Pons (tissue), 1 donor: ENCODE data around the gene PANX3.
"Not testable (repeated sequence)": the region's sequence is repeated elsewhere in the genome, so short reads cannot be mapped to it uniquely, and the experiment has no call there.

ENCODE experiments used
- DNase-seq: peaks from one replicate; pipeline ENCODE4 v3.0.0-alpha.2; 2016; ENCODE audit warnings: low spot score

Gene PANX3

GRCh38 chr11:124611064-124611463, at the start of gene PANX3:
Gene PANX3 (plus strand): TSS chr11:124611428. CDS start chr11:124611557, 129 bp downstream.
- DNase-seq: no peak

GRCh38 chr11:124569697-124570096, 41.5 kb upstream of the PANX3 start, which contains the start of gene OR8A1:
Gene OR8A1 (plus strand): TSS chr11:124569997. CDS start chr11:124570120, 123 bp downstream.
- DNase-seq: no peak

GRCh38 chr11:124570160-124570559, 41.1 kb upstream of the PANX3 start:
- no peak for DNase-seq

- DNase-seq: no peak
Measured at GRCh38 chr11:124577716-124578427, 33.4 kb upstream of the PANX3 start.

GRCh38 chr11:124578761-124579160, 32.5 kb upstream of the PANX3 start:
- no peak for DNase-seq

GRCh38 chr11:124581817-124582216, 29.4 kb upstream of the PANX3 start:
- no peak for DNase-seq

GRCh38 chr11:124582565-124582964, 28.7 kb upstream of the PANX3 start:
- no peak for DNase-seq

GRCh38 chr11:124583781-124584180, 27.4 kb upstream of the PANX3 start:
- no peak for DNase-seq

- no peak for DNase-seq
Measured at GRCh38 chr11:124584681-124585372, 26.4 kb upstream of the PANX3 start.

- peak; percentile 65 for DNase-seq
Measured at GRCh38 chr11:124586238-124586860, 24.9 kb upstream of the PANX3 start.

GRCh38 chr11:124591430-124591829, 19.8 kb upstream of the PANX3 start:
- no peak for DNase-seq

- no peak for DNase-seq
Measured at GRCh38 chr11:124592627-124593026, 18.6 kb upstream of the PANX3 start.

GRCh38 chr11:124595302-124595701, 15.9 kb upstream of the PANX3 start:
- no peak for DNase-seq

- DNase-seq: no peak
Measured at GRCh38 chr11:124597626-124598025, 13.6 kb upstream of the PANX3 start.

GRCh38 chr11:124600621-124601320, 10.5 kb upstream of the PANX3 start:
- DNase-seq: no peak

GRCh38 chr11:124602193-124602592, 9.0 kb upstream of the PANX3 start:
- DNase-seq: peak; percentile 32

GRCh38 chr11:124602723-124603122, 8.5 kb upstream of the PANX3 start:
- DNase-seq: not testable (repeated sequence)

- DNase-seq: peak; percentile 68
Measured at GRCh38 chr11:124605719-124606118, 5.5 kb upstream of the PANX3 start.

- DNase-seq: no peak
Measured at GRCh38 chr11:124608147-124608546, 3.1 kb upstream of the PANX3 start.

- DNase-seq: no peak
Measured at GRCh38 chr11:124610295-124610694, 933 bp upstream of the PANX3 start.

- no peak for DNase-seq
Measured at GRCh38 chr11:124612045-124612444, 817 bp downstream of the PANX3 start.

- DNase-seq: no peak
Measured at GRCh38 chr11:124612567-124613246, 1.5 kb downstream of the PANX3 start.
